Measurements from ENCODE around the gene TMEM82.

DNA sequence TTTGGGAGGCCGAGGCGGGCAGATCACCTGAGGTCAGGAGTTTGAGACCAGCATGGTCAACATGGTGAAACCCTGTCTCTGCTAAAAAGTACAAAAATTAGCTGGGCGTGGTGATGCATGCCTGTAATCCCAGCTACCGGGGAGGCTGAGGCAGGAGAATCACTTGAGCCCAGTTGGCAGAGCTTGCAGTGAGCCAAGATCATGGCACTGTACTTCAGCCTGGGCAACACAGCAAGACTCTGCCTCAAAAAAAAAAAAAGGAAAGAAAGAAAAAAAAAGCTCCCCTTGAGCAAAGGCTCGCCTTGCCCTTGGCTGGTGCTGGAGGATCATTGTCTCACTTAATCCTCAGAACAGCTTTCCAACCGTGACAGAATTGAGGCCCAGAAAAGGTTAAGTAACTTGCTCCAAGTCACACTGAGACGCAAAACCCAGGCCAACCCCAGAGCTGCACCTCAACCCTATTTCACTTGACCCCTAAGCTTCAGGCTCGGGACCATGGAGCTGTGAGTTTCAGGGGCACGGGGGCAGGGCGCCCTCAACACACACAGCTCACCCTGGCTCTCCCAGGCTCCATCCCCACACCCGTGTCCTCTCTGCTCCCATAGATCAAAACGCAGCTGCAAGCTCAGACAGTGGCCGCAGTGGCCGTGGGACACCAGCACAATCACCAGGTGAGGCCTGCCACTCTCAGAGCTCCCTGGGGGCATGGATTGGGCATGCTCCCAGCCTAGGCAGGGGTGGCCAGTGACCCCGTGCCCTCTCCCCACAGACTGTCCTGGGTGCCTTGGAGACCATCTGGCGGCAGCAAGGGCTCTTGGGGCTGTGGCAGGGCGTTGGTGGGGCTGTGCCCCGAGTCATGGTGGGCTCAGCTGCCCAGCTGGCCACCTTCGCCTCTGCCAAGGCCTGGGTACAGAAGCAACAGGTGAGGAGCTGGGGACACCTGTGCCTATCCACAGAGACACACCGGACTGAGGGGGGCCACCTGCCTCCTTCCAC is 4.7 kb upstream of the TMEM82 start:
- TF ChIP-seq, protein P1, sequence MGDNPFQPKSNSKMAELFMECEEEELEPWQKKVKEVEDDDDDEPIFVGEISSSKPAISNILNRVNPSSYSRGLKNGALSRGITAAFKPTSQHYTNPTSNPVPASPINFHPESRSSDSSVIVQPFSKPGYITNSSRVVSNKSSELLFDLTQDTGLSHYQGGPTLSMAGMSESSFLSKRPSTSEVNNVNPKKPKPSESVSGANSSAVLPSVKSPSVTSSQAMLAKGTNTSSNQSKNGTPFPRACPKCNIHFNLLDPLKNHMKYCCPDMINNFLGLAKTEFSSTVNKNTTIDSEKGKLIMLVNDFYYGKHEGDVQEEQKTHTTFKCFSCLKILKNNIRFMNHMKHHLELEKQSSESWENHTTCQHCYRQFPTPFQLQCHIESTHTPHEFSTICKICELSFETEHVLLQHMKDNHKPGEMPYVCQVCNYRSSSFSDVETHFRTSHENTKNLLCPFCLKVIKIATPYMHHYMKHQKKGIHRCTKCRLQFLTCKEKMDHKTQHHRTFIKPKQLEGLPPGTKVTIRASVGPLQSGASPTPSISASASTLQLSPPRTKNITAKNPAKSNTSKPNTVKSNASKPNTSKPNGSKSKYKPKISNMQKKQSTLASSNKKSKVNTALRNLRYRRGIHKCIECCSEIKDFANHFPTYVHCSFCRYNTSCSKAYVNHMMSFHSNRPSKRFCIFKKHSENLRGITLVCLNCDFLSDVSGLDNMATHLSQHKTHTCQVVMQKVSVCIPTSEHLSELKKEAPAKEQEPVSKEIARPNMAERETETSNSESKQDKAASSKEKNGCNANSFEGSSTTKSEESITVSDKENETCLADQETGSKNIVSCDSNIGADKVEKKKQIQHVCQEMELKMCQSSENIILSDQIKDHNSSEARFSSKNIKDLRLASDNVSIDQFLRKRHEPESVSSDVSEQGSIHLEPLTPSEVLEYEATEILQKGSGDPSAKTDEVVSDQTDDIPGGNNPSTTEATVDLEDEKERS (CRISPR knock-in tag; IDR thresholded peaks at IDR 0.05): no peak
- TF ChIP-seq SRY (CRISPR knock-in tag; IDR thresholded peaks at IDR 0.05): no peak
- no peak for TF ChIP-seq EP300 (IDR thresholded peaks at IDR 0.05; ENCODE audit: low read depth in 2 of 2, low read length in 2 of 2)
- no peak for TF ChIP-seq EP300 (CRISPR knock-in tag; IDR thresholded peaks at IDR 0.05; ENCODE audit: borderline replicate concordance)
- TF ChIP-seq HOXA7 (CRISPR knock-in tag; IDR thresholded peaks at IDR 0.05): no peak
- TF ChIP-seq, protein P2, sequence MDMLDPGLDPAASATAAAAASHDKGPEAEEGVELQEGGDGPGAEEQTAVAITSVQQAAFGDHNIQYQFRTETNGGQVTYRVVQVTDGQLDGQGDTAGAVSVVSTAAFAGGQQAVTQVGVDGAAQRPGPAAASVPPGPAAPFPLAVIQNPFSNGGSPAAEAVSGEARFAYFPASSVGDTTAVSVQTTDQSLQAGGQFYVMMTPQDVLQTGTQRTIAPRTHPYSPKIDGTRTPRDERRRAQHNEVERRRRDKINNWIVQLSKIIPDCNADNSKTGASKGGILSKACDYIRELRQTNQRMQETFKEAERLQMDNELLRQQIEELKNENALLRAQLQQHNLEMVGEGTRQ (IDR thresholded peaks at IDR 0.05; ENCODE audit: low read depth, low read length): no peak
- TF ChIP-seq, protein P2 (CRISPR knock-in tag; IDR thresholded peaks at IDR 0.05; ENCODE audit: borderline replicate concordance): no peak
